ENCODE measurements around the gene ZBTB5.

DNA sequence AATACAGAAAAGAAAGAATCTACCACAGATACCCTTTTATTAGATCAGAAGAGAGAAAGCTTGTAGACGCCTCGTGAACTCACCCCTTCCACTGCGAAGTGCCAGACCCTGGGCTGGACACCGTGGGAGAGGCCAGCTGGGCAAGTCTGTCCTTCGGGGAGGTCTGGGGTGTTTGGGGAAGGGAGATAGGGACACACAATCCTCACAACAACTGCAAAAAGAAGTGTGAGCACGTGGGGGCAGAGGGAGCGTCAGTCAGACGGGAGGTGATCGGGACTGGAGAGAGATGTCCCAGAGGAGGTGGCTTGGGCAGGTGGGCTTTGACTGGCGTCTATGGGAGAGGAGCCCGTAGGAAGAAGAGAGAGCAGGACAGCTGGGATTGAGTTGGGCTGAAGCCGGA is 70.0 kb downstream of the ZBTB5 start:
- TF ChIP-seq, protein P1, sequence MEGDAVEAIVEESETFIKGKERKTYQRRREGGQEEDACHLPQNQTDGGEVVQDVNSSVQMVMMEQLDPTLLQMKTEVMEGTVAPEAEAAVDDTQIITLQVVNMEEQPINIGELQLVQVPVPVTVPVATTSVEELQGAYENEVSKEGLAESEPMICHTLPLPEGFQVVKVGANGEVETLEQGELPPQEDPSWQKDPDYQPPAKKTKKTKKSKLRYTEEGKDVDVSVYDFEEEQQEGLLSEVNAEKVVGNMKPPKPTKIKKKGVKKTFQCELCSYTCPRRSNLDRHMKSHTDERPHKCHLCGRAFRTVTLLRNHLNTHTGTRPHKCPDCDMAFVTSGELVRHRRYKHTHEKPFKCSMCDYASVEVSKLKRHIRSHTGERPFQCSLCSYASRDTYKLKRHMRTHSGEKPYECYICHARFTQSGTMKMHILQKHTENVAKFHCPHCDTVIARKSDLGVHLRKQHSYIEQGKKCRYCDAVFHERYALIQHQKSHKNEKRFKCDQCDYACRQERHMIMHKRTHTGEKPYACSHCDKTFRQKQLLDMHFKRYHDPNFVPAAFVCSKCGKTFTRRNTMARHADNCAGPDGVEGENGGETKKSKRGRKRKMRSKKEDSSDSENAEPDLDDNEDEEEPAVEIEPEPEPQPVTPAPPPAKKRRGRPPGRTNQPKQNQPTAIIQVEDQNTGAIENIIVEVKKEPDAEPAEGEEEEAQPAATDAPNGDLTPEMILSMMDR (IDR thresholded peaks at IDR 0.05) = no peak
- TF ChIP-seq POLR2A (IDR thresholded peaks at IDR 0.05) = no peak

Measured in lower leg skin (tissue), 3 donors.